GM10266 (cell line): ENCODE data around the gene AP2A1.

Experiments
- DNase-seq: peaks from one replicate; pipeline ENCODE4 v3.0.0; 2012; ENCODE audit errors: extremely low spot score
- CTCF ChIP-seq: IDR thresholded peaks from 2 replicates; pipeline ENCODE4 v1.5.1; 2012; ENCODE audit warnings: mild to moderate bottlenecking, low read depth; ENCODE audit not compliant: control insufficient read depth, insufficient read depth; ENCODE audit errors: missing control alignments

The AP2A1 gene

GRCh38 chr19:49775742-49776370, 9.1 kb downstream of the AP2A1 start:
- TF ChIP-seq CTCF = no peak
- DNase-seq = no peak

GRCh38 chr19:49776371-49776764, 9.6 kb downstream of the AP2A1 start:
- DNase-seq = no peak
- TF ChIP-seq CTCF = no peak

GRCh38 chr19:49779731-49780555, 13.1 kb downstream of the AP2A1 start:
- DNase-seq = no peak
- TF ChIP-seq CTCF = no peak

- no peak for DNase-seq
- no peak for TF ChIP-seq CTCF
Observed at GRCh38 chr19:49780861-49781260, 14.1 kb downstream of the AP2A1 start.

- no peak for TF ChIP-seq CTCF
- DNase-seq = no peak
Observed at GRCh38 chr19:49781394-49781793, 14.6 kb downstream of the AP2A1 start.

- no peak for TF ChIP-seq CTCF
- no peak for DNase-seq
Observed at GRCh38 chr19:49782515-49782914, 15.7 kb downstream of the AP2A1 start.

- no peak for TF ChIP-seq CTCF
Observed at GRCh38 chr19:49786376-49786820, 19.6 kb downstream of the AP2A1 start.

More at GRCh38 chr19:49786376-49786820, 19.6 kb downstream of the AP2A1 start:
- DNase-seq = no peak
